ENCODE results near the gene RGSL1.
A peak's percentile ranks its signal among the peaks of the same experiment; 100 is the strongest.

Gene RGSL1

GRCh38 chr1:182602935-182603645 is 153.1 kb downstream of the RGSL1 start:
- FAIRE-seq (no peak), DNase-seq (ENCODE audit: insufficient read length, low spot score) (no peak)
- TF ChIP-seq SPI1 (IDR thresholded peaks at IDR 0.05; ENCODE audit: low read depth, low read length): no peak
- TF ChIP-seq POLR2AphosphoS5 (IDR thresholded peaks at IDR 0.05; ENCODE audit: low read depth, low read length): no peak
- no peak for TF ChIP-seq POLR2A (IDR thresholded peaks at IDR 0.05; ENCODE audit: low read depth, low read length)
- no peak for TF ChIP-seq PAX5 (IDR thresholded peaks at IDR 0.05; ENCODE audit: insufficient read depth, low read length, severe bottlenecking)
- no peak for TF ChIP-seq TAF1 (IDR thresholded peaks at IDR 0.05; ENCODE audit: low read depth, low read length)
- TF ChIP-seq POU2F2 (IDR thresholded peaks at IDR 0.05; ENCODE audit: low read depth, low read length): no peak

DNA sequence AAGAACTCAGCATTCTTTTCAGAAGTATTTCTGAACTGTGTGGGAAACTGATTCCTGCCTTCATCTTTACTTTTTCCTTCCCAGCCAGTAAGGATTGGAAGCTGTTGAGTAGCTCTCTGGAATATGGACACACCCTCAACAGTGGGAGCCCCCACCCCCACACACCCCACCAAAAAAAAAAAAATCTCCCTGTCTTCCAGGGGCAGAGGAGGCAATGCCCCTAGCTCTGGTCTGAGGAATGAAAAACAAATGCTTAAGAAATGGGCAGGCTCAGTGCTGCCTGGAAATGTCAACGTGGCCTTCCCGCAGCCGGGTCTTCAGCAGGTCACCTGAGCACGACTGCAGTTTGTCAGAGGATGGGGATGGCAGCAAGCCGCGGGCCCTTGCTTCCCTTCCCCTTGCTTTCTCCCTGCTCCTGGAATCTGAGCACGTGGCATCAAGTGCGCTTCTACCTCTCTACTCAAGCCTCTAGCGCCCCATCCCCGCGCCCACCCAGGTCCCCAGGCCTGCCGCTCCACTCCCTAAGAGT is 153.8 kb downstream of the RGSL1 start:
- peak; percentile 72 for FAIRE-seq
- no peak for DNase-seq (ENCODE audit: insufficient read length, low spot score)
- TF ChIP-seq POLR2AphosphoS5 (IDR thresholded peaks at IDR 0.05; ENCODE audit: low read depth, low read length) (no peak), POU2F2 (IDR thresholded peaks at IDR 0.05; ENCODE audit: low read depth, low read length) (no peak), TAF1 (IDR thresholded peaks at IDR 0.05; ENCODE audit: low read depth, low read length) (no peak), PAX5 (IDR thresholded peaks at IDR 0.05; ENCODE audit: insufficient read depth, low read length, severe bottlenecking) (no peak), POLR2A (IDR thresholded peaks at IDR 0.05; ENCODE audit: low read depth, low read length) (no peak), SPI1 (IDR thresholded peaks at IDR 0.05; ENCODE audit: low read depth, low read length) (no peak)

DNA sequence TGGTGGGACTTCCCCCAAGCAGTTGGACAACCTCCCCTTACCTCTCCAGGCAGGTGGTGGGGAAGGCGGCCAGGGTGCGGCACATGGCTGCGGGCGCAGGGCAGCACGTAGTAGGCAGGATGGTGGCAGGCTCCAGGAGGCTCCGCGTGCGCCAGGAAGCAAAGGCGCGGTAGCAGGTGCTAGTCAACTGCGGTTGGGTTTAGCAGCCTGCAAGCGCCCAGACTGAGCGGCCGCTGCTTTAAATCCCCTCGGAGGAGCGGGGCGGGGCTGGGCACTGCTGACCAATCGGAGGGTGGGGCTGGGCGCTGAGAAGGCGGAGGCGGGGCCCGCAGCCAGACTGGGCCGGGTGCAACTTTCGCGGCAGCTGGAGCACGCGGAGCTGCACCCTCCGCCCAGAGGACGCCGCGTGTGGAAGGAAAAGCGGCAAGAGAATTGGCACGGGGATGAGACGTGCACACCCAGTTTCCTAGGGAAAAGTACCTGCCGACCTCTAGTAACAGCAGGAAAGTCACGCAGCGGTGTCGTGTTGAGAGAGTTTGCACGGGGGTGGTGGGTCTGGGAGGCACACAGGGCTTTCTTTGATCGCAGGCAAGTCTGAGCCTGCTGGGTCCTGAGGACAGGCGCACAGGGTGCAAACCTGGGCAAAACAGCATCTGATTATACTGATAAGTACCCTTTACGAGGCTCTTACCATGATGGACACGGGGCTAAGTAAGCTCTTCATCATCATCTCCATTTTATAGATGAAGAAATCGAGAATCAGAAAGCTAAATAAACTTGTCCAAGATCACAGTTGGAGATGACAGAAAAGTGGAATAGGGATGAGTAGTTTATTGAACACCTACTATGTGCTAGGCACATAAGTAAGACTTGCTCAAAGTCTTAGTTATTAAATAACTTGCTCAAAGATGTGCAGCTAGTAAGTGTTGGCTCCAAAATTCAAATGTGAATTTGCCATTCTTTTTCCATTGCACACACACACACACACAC is 154.5 kb downstream of the RGSL1 start, which contains the start of gene RGS16:
RGS16 (minus strand) TSS at position 215 of the 990 bp plus-strand sequence; CDS start at position 85, 130 bp downstream.
- FAIRE-seq: peak; percentile 91
- TF ChIP-seq PAX5 (IDR thresholded peaks at IDR 0.05; ENCODE audit: insufficient read depth, low read length, severe bottlenecking) (peak; percentile 30), TAF1 (IDR thresholded peaks at IDR 0.05; ENCODE audit: low read depth, low read length) (peak; percentile 93), POLR2AphosphoS5 (IDR thresholded peaks at IDR 0.05; ENCODE audit: low read depth, low read length) (peak; percentile 99), SPI1 (IDR thresholded peaks at IDR 0.05; ENCODE audit: low read depth, low read length) (no peak), POLR2A (IDR thresholded peaks at IDR 0.05; ENCODE audit: low read depth, low read length) (peak; percentile 99), POU2F2 (IDR thresholded peaks at IDR 0.05; ENCODE audit: low read depth, low read length) (peak; percentile 95)
- DNase-seq (ENCODE audit: insufficient read length, low spot score): peak; percentile 93

DNA sequence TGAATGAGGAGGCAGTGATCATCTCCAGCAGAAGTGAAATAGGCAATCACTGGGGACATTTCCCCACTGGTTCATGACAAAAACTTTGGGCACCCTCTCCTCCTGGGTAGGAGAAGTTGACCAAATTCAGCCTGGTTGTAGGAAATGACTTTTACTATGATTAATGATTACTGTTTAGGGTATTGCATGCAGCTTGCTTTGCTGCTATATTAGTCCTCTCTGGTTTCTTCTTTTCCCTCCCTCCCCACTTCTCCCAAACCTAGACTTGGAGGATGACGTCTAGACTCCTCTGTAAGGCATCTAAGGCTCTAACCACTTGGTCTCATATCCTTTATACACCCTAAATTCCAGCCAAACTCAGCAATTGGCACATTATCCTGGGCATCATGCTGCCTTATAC is 157.6 kb downstream of the RGSL1 start:
- no peak for FAIRE-seq
- TF ChIP-seq POU2F2 (IDR thresholded peaks at IDR 0.05; ENCODE audit: low read depth, low read length) (no peak), POLR2AphosphoS5 (IDR thresholded peaks at IDR 0.05; ENCODE audit: low read depth, low read length) (no peak), PAX5 (IDR thresholded peaks at IDR 0.05; ENCODE audit: insufficient read depth, low read length, severe bottlenecking) (no peak), TAF1 (IDR thresholded peaks at IDR 0.05; ENCODE audit: low read depth, low read length) (no peak), POLR2A (IDR thresholded peaks at IDR 0.05; ENCODE audit: low read depth, low read length) (no peak), SPI1 (IDR thresholded peaks at IDR 0.05; ENCODE audit: low read depth, low read length) (no peak)
- no peak for DNase-seq (ENCODE audit: insufficient read length, low spot score)

GRCh38 chr1:182608236-182608635 is 158.3 kb downstream of the RGSL1 start:
- TF ChIP-seq TAF1 (IDR thresholded peaks at IDR 0.05; ENCODE audit: low read depth, low read length) (no peak), POU2F2 (IDR thresholded peaks at IDR 0.05; ENCODE audit: low read depth, low read length) (no peak), POLR2A (IDR thresholded peaks at IDR 0.05; ENCODE audit: low read depth, low read length) (no peak), SPI1 (IDR thresholded peaks at IDR 0.05; ENCODE audit: low read depth, low read length) (no peak), PAX5 (IDR thresholded peaks at IDR 0.05; ENCODE audit: insufficient read depth, low read length, severe bottlenecking) (no peak), POLR2AphosphoS5 (IDR thresholded peaks at IDR 0.05; ENCODE audit: low read depth, low read length) (no peak)
- peak; percentile 26 for FAIRE-seq
- DNase-seq (ENCODE audit: insufficient read length, low spot score): no peak

DNA sequence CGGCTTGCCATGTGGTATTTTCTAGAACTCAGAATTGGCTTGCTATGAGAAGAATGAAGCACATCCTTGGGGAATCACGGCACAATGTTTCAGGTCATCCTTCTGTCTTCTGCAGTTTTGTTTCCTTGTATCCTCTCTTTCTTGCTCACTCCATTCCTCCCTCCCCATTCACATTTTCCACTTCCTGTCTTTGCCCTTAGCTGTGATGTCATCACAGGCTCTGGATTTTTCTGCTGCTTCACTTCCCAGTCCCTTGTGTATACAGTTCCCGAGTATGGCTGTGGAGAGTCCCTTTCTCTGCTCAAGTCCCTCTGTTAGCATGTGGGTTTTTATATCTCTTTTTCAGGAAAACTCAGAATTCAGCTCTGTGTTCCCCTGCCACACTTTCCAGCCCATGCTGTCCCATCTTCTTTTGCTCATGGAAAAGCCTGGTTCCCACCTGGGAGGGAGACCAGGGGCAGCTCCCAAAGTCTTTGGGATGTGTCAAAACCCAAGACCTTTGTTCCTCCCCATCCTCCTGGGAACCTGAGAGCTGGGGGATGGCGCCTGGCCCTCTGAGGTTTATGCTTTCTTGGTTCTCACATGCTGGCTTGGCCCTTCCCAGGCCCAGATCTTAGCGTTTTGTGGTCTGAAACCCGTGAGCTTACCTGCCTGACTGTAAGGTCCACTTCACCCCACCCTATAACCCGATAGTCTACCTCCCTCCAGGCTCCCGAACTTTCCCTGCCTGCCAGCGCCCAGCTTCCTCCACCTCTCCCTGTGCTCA is 159.1 kb downstream of the RGSL1 start:
- FAIRE-seq (peak; percentile 56), DNase-seq (ENCODE audit: insufficient read length, low spot score) (no peak)
- TF ChIP-seq POLR2A (IDR thresholded peaks at IDR 0.05; ENCODE audit: low read depth, low read length) (no peak), SPI1 (IDR thresholded peaks at IDR 0.05; ENCODE audit: low read depth, low read length) (peak; percentile 32; the same call in 1 of the 2 replicates)
